ENCODE results near the gene NLGN2.

Gene NLGN2

GRCh38 chr17:7463372-7463846 is 55.8 kb downstream of the NLGN2 start:
- Histone ChIP-seq H3K4me3 (replicated peaks; ENCODE audit: low read depth, low read length) (no peak overlapping the region), H3K27me3 (replicated peaks; ENCODE audit: control insufficient read depth, insufficient read depth, low read length) (no peaks in the 10 kb centered on the region), H3K36me3 (ENCODE audit: control insufficient read depth, insufficient read depth, low read length) (peaks cover 4% of the 10 kb centered on the region)
- no peak for TF ChIP-seq CTCF (IDR thresholded peaks at IDR 0.05; ENCODE audit: insufficient read depth, low read length, poor library complexity, severe bottlenecking)
- no peak for DNase-seq (ENCODE audit: extremely low read depth, insufficient read length)

- no peak for DNase-seq (ENCODE audit: extremely low read depth, insufficient read length)
- Histone ChIP-seq H3K27me3 (replicated peaks; ENCODE audit: control insufficient read depth, insufficient read depth, low read length) (no peaks in the 10 kb centered on the region), H3K4me3 (replicated peaks; ENCODE audit: low read depth, low read length) (no peak overlapping the region), H3K36me3 (ENCODE audit: control insufficient read depth, insufficient read depth, low read length) (peaks cover 4% of the 10 kb centered on the region)
- no peak for TF ChIP-seq CTCF (IDR thresholded peaks at IDR 0.05; ENCODE audit: insufficient read depth, low read length, poor library complexity, severe bottlenecking)
These were observed 56.4 kb downstream of the NLGN2 start for GRCh38 chr17:7464081-7464480.

GRCh38 chr17:7465597-7466275 is 58.1 kb downstream of the NLGN2 start:
- Histone ChIP-seq H3K4me3 (replicated peaks; ENCODE audit: low read depth, low read length) (no peak overlapping the region), H3K27me3 (replicated peaks; ENCODE audit: control insufficient read depth, insufficient read depth, low read length) (no peaks in the 10 kb centered on the region), H3K36me3 (ENCODE audit: control insufficient read depth, insufficient read depth, low read length) (peaks cover 4% of the 10 kb centered on the region)
- no peak for DNase-seq (ENCODE audit: extremely low read depth, insufficient read length)
- TF ChIP-seq CTCF (IDR thresholded peaks at IDR 0.05; ENCODE audit: insufficient read depth, low read length, poor library complexity, severe bottlenecking), result no peak

- Histone ChIP-seq H3K27me3 (replicated peaks; ENCODE audit: control insufficient read depth, insufficient read depth, low read length) (no peaks in the 10 kb centered on the region), H3K4me3 (replicated peaks; ENCODE audit: low read depth, low read length) (no peak overlapping the region), H3K36me3 (ENCODE audit: control insufficient read depth, insufficient read depth, low read length) (peaks cover 4% of the 10 kb centered on the region)
- no peak for DNase-seq (ENCODE audit: extremely low read depth, insufficient read length)
- no peak for TF ChIP-seq CTCF (IDR thresholded peaks at IDR 0.05; ENCODE audit: insufficient read depth, low read length, poor library complexity, severe bottlenecking)
These were observed 58.6 kb downstream of the NLGN2 start for GRCh38 chr17:7466318-7466638.

GRCh38 chr17:7466639-7467341 is 59.1 kb downstream of the NLGN2 start:
- Histone ChIP-seq H3K4me3 (replicated peaks; ENCODE audit: low read depth, low read length) (no peak overlapping the region), H3K36me3 (ENCODE audit: control insufficient read depth, insufficient read depth, low read length) (peaks cover 4% of the 10 kb centered on the region), H3K27me3 (replicated peaks; ENCODE audit: control insufficient read depth, insufficient read depth, low read length) (no peaks in the 10 kb centered on the region)
- TF ChIP-seq CTCF (IDR thresholded peaks at IDR 0.05; ENCODE audit: insufficient read depth, low read length, poor library complexity, severe bottlenecking), result no peak
- DNase-seq (ENCODE audit: extremely low read depth, insufficient read length), result no peak
